Measurements from ENCODE around the gene TCOF1. TPM values are rescaled to one million over a fixed set of nuclear protein-coding genes. Genes with fewer than 3 reads are reported as not detected.
"Not testable (repeated sequence)": the region's sequence is repeated elsewhere in the genome, so short reads cannot be mapped to it uniquely, and the experiment has no call there.

TCOF1 gene
- total RNA-seq, 2 experiments from 2014 or later, result 61.3 to 108 TPM

DNA sequence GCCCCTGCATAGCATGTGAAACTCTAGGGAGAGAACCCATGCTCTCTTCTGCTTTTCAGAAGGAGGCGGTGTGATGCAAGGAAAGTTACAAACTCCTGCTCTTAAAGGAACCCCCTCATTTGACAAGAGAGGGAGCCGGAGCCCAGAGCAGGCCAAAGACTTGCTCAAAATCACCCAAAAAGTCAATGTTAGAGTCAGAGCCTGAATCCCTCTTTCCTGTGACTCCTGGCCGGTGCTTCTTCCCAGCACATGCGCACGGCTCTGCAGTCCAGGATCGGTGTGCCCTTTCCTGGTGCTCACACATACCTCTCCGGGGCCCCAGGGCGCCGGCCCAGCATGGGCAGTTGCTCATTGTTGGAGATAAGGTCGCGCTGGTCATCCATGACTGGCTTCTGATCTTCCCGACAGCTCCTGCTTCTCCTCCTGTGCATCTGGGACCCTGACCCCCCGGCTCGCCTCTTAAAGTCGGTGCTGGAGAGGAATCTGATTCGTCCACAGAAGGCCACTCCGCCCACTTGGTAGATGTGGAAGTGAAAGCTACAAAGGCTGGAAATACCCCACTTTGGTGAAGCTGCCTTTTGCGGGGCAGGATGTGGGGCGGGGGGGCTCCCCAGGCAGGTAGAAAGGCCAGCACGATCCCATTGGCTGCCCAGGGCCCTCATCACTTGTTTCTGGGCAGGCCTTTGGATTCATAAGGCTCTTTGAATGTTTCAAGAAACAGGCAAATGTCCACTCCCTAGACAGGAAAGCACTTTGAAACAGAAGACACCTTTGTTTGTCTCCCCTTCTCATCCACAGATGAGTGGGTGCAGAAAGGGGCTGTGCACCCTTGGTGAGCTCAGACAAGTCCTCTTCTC, 55.0 kb downstream of the TCOF1 start, which contains the start of gene CD74:
Gene CD74, minus strand, starts transcription at position 592 of the 857 bp plus-strand sequence. Its CDS starts 161 bp downstream, at position 431.
- H3K9me3 ChIP-seq (ENCODE audit: low read length), result no peaks in the 10 kb centered on the region
- H3K4me3 ChIP-seq (ENCODE audit: low read depth, low read length, poor library complexity, severe bottlenecking), result peak within 1 kb of the TSS; percentile 99
- H4K20me1 ChIP-seq (ENCODE audit: insufficient read depth, low read length), result peaks cover 22% of the 10 kb centered on the region
- ChIA-PET POLR2A (interaction anchor here (0.6 to 5.1 kb wide), 14 partner anchors 9 to 784 kb away, joined by 3 to 38 read pairs (median 4); no protein-coding TSS in a partner anchor), CTCF (ENCODE audit: unreplicated experiment) (interaction anchor here (1.0 kb wide), 1 partner anchor 13 kb away, joined by 10 read pairs; no protein-coding TSS in a partner anchor)
- no peaks in the 10 kb centered on the region for H3K9me2 ChIP-seq (ENCODE audit: insufficient read depth, low read length)
- peak within 1 kb of the TSS; percentile 41; the same call in 1 of the 2 replicates for H2AFZ ChIP-seq (ENCODE audit: low read length)
- DNase-seq (ENCODE audit: low spot score), result peak; percentile 99
- H3K4me2 ChIP-seq (ENCODE audit: low read length), result peak within 1 kb of the TSS; percentile 94
- intact Hi-C loops (cut with micrococcal nuclease; ENCODE audit: unreplicated experiment), result loop anchor here (1.0 to 5.0 kb wide), 2 partner anchors 55 to 740 kb away; partner anchors contain the start of gene TCOF1
- TF ChIP-seq, protein P1, sequence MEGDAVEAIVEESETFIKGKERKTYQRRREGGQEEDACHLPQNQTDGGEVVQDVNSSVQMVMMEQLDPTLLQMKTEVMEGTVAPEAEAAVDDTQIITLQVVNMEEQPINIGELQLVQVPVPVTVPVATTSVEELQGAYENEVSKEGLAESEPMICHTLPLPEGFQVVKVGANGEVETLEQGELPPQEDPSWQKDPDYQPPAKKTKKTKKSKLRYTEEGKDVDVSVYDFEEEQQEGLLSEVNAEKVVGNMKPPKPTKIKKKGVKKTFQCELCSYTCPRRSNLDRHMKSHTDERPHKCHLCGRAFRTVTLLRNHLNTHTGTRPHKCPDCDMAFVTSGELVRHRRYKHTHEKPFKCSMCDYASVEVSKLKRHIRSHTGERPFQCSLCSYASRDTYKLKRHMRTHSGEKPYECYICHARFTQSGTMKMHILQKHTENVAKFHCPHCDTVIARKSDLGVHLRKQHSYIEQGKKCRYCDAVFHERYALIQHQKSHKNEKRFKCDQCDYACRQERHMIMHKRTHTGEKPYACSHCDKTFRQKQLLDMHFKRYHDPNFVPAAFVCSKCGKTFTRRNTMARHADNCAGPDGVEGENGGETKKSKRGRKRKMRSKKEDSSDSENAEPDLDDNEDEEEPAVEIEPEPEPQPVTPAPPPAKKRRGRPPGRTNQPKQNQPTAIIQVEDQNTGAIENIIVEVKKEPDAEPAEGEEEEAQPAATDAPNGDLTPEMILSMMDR (conservative IDR thresholded peaks at IDR 0.05; ENCODE audit: low read length), result peak; percentile 27; the same call in 1 of the 2 replicates
- TF ChIP-seq EZH2phosphoT487 (IDR thresholded peaks at IDR 0.05; ENCODE audit: borderline replicate concordance, low read depth, low read length), result no peak
- H3K4me1 ChIP-seq (ENCODE audit: insufficient read depth, low read length, poor library complexity, severe bottlenecking), result peaks cover 65% of the 10 kb centered on the region
- BruUV-seq (replicated peaks), result TSS peak; percentile 72
- H3K79me2 ChIP-seq (ENCODE audit: insufficient read depth, low read depth, low read length), result peaks cover 51% of the 10 kb centered on the region
- peaks cover 49% of the 10 kb centered on the region for H3K36me3 ChIP-seq (ENCODE audit: insufficient read depth, low read length)
- H3K27ac ChIP-seq (ENCODE audit: low read depth, low read length, poor library complexity, severe bottlenecking), result peak within 1 kb of the TSS; percentile 97

DNA sequence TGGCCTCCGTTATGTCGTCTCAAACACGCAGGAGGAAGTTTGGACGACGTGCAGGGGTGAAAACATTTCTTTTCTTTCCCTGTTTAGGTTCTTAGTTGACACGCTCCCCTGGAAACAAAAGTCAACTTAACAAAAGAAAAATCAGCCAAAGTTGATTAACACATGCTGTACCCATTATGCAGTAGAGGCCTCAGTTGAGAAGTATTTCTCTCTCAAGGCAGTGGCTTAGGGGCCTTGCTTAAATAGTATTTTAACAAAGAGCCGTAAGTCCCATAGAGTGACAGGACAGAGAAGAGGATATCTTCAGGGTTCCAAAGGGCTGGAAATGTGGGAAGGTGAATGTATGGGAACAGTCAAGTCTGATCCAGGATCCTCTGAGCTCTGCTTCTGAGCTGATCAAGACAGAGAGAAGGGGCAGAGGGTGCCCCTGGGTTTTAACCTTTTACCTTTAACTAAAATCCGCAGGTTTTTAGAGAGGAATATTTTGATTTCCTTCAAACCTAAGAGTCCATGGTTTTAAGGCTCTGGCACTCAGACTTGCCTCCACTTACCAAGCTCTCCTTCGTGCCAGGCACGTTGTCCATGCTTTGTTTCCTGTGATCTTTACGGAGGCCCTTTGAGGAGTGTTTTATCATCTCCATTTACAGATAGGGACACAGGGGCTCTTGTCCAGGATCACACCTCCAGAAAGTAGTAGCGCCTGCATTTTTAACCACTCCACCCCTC, 55.8 kb downstream of the TCOF1 start:
- H3K9me3 ChIP-seq (ENCODE audit: low read length), result no peaks in the 10 kb centered on the region
- H3K9me2 ChIP-seq (ENCODE audit: insufficient read depth, low read length), result no peaks in the 10 kb centered on the region
- peak overlapping the region; percentile 99 for H3K4me3 ChIP-seq (ENCODE audit: low read depth, low read length, poor library complexity, severe bottlenecking)
- peak overlapping the region; percentile 97 for H3K27ac ChIP-seq (ENCODE audit: low read depth, low read length, poor library complexity, severe bottlenecking)
- H3K79me2 ChIP-seq (ENCODE audit: insufficient read depth, low read depth, low read length), result peaks cover 43% of the 10 kb centered on the region
- H3K4me1 ChIP-seq (ENCODE audit: insufficient read depth, low read length, poor library complexity, severe bottlenecking), result peaks cover 57% of the 10 kb centered on the region
- intact Hi-C loops (cut with micrococcal nuclease; ENCODE audit: unreplicated experiment), result loop anchor here (5.0 kb wide), 1 partner anchor 739 kb away; no protein-coding TSS in a partner anchor
- CTCF ChIA-PET (ENCODE audit: unreplicated experiment), result interaction anchor here (1.0 kb wide), 1 partner anchor 14 kb away, joined by 10 read pairs; no protein-coding TSS in a partner anchor
- POLR2A ChIA-PET, result interaction anchor here (0.6 to 5.1 kb wide), 18 partner anchors 8 to 874 kb away, joined by 3 to 38 read pairs (median 4); no protein-coding TSS in a partner anchor
- TSS peak; percentile 97 for BruUV-seq (replicated peaks)
- H4K20me1 ChIP-seq (ENCODE audit: insufficient read depth, low read length), result peaks cover 14% of the 10 kb centered on the region
- H3K4me2 ChIP-seq (ENCODE audit: low read length), result peak overlapping the region; percentile 94
- peak overlapping the region; percentile 41; the same call in 1 of the 2 replicates for H2AFZ ChIP-seq (ENCODE audit: low read length)
- H3K36me3 ChIP-seq (ENCODE audit: insufficient read depth, low read length), result peaks cover 42% of the 10 kb centered on the region
- peak; percentile 36 for DNase-seq (ENCODE audit: low spot score)
- TF ChIP-seq EZH2phosphoT487 (IDR thresholded peaks at IDR 0.05; ENCODE audit: borderline replicate concordance, low read depth, low read length), result no peak
- TF ChIP-seq, protein P1 (conservative IDR thresholded peaks at IDR 0.05; ENCODE audit: low read length), result no peak

DNA sequence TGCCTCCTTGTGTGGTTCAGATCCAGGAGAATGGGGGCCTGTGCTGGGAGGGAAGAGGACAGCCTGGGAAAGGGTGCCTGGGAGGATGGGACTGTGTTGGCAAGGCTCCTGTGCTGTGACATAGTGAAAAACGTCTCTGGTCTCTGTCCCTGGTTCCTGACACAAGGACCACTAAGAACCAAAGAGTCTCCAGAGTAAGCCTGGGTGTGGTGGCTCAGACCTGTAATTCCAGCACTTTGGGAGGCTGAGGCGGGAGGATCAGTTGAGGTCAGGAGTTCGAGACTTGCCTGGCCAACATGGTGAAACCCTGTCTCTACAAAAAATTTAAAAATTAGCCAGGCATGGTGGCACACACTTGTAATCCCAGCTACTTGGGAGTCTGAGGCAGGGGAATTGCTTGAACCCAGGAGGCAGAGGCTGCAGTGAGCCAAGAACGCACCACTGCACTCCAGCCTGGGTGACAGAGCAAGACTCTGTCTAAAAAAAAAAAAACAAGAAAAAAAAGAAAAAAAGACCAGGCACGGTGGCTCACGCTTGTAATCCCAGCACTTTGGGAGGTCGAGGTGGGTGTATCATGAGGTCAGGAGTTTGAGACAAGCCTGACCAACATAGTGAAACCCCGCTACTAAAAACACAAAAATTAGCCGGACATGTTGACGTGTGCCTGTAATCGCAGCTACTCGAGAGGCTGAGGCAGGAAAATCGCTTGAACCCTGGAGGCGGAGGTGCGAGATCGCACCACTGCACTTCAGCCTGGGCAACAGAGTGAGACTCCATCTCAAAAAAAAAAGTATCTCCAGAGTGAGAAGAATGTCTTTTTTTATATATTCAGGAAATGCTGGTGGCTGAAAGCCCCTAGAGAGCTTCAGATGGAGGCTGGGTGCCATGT, 56.6 kb downstream of the TCOF1 start:
- H2AFZ ChIP-seq (ENCODE audit: low read length), result peak overlapping the region; percentile 49; the same call in 1 of the 2 replicates
- not testable (repeated sequence) for DNase-seq (ENCODE audit: low spot score); H3K9me2 ChIP-seq (ENCODE audit: insufficient read depth, low read length); H3K9me3 ChIP-seq (ENCODE audit: low read length); BruUV-seq (replicated peaks); H4K20me1 ChIP-seq (ENCODE audit: insufficient read depth, low read length)
- intact Hi-C loops (cut with micrococcal nuclease; ENCODE audit: unreplicated experiment), result loop anchor here (5.0 kb wide), 1 partner anchor 738 kb away; no protein-coding TSS in a partner anchor
- CTCF ChIA-PET (ENCODE audit: unreplicated experiment), result interaction anchor here (1.0 kb wide), 1 partner anchor 16 kb away, joined by 3 read pairs; no protein-coding TSS in a partner anchor
- peak overlapping the region; percentile 94 for H3K4me2 ChIP-seq (ENCODE audit: low read length)
- POLR2A ChIA-PET, result interaction anchor here (0.6 to 5.1 kb wide), 10 partner anchors 7 to 874 kb away, joined by 3 to 38 read pairs (median 6); no protein-coding TSS in a partner anchor
- H3K36me3 ChIP-seq (ENCODE audit: insufficient read depth, low read length), result peaks cover 33% of the 10 kb centered on the region
- peak overlapping the region; percentile 97 for H3K27ac ChIP-seq (ENCODE audit: low read depth, low read length, poor library complexity, severe bottlenecking)
- H3K4me3 ChIP-seq (ENCODE audit: low read depth, low read length, poor library complexity, severe bottlenecking), result peak overlapping the region; percentile 99
- peaks cover 35% of the 10 kb centered on the region for H3K79me2 ChIP-seq (ENCODE audit: insufficient read depth, low read depth, low read length)
- H3K4me1 ChIP-seq (ENCODE audit: insufficient read depth, low read length, poor library complexity, severe bottlenecking), result peaks cover 55% of the 10 kb centered on the region
